Ishikawa (cell line): Measurements from ENCODE around the gene SLC11A2.

Experiments
- CEBPB ChIP-seq: IDR thresholded peaks from 2 replicates; pipeline ENCODE4 v1.6.1; 2012
- EGR1 ChIP-seq: IDR thresholded peaks from 2 replicates; pipeline ENCODE4 v1.6.1; 2012
- EP300 ChIP-seq: IDR thresholded peaks from 2 replicates; pipeline ENCODE4 v1.6.1; 2012; ENCODE audit warnings: borderline replicate concordance
- FOXM1 ChIP-seq: IDR thresholded peaks from 2 replicates; pipeline ENCODE4 v1.6.1; 2012; ENCODE audit warnings: low read depth, borderline replicate concordance
- TAF1 ChIP-seq: IDR thresholded peaks from 2 replicates; pipeline ENCODE4 v1.6.1; 2012; ENCODE audit warnings: low read depth, mild to moderate bottlenecking
- YY1 ChIP-seq: IDR thresholded peaks from 2 replicates; pipeline ENCODE4 v1.6.1; 2012; ENCODE audit warnings: low read depth
- ZBTB7A ChIP-seq: IDR thresholded peaks from 2 replicates; pipeline ENCODE4 v1.6.1; 2012; ENCODE audit warnings: low read depth
- TF ChIP-seq, protein P1 (sequence below): IDR thresholded peaks from 2 replicates; pipeline ENCODE4 v1.6.1; 2012
- TF ChIP-seq, protein P2 (sequence below): IDR thresholded peaks from 2 replicates; pipeline ENCODE4 v1.6.1; 2012

DNA sequence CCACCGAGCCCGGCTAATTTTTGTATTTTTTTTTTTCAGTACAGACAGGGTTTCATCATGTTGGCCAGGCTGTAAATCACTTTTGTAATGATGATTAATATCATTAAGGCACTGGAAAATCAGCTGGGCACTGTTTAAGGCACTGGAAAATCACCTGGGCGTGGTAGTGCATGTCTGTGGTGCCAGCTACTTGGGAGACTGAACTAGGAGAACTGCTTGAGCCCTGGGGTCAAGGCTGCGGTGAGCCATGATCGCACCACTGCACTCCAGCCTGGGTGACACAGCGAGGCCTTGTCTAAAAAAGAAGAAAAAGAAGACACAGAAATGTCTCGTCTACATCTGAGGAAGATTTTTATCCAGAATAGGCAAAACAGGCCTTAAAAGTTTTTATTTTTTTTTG, 12.7 kb downstream of the SLC11A2 start:
- no peak for TF ChIP-seq EGR1
- TF ChIP-seq YY1 = no peak
- no peak for TF ChIP-seq EP300
- TF ChIP-seq CEBPB = no peak
- no peak for TF ChIP-seq ZBTB7A
- TF ChIP-seq, protein P1, sequence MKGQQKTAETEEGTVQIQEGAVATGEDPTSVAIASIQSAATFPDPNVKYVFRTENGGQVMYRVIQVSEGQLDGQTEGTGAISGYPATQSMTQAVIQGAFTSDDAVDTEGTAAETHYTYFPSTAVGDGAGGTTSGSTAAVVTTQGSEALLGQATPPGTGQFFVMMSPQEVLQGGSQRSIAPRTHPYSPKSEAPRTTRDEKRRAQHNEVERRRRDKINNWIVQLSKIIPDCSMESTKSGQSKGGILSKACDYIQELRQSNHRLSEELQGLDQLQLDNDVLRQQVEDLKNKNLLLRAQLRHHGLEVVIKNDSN = no peak
- TF ChIP-seq TAF1 = no peak
- TF ChIP-seq FOXM1 = no peak
- TF ChIP-seq, protein P2, sequence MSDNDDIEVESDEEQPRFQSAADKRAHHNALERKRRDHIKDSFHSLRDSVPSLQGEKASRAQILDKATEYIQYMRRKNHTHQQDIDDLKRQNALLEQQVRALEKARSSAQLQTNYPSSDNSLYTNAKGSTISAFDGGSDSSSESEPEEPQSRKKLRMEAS = no peak
